SW 1271 (cell line): ENCODE results near the gene CNBP.
"Not testable (repeated sequence)": the region's sequence is repeated elsewhere in the genome, so short reads cannot be mapped to it uniquely, and the experiment has no call there.

Source experiments
- DNase-seq, 2 experiments: peaks; one replicate each; lab custom pipeline; 2025; lab: John Stamatoyannopoulos, UW

The CNBP gene

DNA sequence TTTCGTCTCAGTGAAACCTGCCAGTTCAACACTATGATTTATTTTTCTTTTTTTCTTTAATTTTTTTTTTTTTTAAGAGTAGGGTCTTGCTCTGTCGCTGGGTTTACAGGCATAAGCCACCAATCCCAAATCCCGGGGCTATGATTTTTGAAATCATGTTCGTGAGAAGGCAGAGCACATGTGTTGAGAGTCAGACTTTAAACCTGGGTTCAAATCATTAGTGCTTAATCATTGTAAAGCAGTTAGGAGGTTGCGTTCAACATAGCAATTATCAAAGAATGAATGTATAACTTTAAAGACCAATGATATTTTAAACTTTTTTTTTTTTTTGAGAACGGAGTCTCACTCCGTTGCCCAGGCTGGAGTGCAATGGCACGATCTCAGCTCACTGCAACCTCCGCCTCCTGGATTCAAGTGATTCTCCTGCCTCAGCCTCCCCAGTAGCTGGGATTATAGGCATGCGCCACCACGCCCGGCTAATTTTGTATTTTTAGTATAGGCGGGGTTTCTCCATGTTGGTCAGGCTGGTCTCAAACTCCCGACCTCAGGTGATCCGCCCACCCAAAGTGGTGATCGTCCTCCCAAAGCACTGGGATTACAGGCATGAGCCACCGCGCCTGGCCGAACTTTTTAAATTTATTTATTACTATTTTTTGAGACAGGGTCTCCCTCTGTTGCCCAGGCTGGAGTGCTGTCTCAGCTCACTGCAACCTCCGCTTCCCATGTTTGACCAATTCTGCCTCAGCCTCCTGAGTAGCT is 1.3 kb upstream of the CNBP start:
- DNase-seq: not testable (repeated sequence)

- DNase-seq: no peak
Observed at GRCh38 chr3:129184396-129184657, 631 bp upstream of the CNBP start.

DNA sequence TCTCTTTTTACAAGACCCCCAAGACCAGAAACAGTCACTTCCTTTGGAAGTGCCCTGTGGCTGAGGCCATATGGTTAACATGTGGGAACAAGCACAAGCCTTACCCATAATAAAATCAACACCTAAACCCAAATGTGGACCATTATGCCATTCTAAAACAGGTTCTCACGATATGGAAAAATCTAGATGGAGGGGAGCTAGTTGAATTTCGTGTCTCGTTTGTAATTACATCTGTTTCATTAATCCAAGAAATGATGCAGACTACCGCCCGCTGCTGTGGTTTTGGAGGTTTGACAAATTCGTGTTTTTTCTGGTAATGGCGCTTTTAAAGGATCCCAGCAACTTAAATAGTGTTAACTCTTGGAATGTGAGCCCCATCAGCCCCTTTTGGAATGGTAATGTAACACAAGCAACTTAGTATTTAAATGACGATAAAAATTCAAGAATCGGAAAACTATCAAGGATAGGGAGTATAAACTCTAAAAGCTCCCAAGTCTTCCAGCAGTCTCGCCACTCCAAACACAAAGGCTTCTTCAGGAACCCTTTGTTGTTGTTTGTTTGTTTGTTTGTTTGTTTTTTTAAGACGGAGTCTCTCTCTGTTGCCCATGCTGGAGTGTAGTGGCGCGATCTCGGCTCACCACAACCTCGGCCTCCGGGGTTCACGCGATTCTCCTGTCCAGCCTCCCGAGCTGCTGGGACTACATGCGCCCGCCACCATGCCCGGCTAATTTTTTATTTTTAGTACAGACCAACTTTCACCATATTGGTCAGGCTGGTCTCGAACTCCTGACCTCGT is 1.1 kb downstream of the CNBP start:
- DNase-seq: peak in 1 of 2 experiments; percentile 26

DNA sequence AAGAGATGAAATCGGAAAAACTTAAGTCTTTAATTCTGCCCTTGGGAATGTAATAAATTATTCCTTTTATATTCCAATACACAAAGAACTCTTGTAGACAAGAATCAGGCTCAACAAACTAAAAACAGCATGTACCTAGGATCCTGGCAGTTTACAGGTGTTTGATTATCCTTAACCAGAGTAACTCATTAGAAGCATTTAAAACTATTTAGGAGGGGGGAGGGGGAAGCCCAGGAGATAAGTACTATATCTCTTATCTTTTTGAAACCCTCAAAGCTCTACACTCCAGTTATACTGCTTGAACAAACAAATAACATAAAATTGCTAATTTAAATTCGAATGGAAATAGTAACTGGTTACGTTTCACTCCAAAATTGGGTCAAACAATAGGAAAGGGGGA is 1.9 kb downstream of the CNBP start:
- no peak for DNase-seq

- DNase-seq: no peak
Observed at GRCh38 chr3:129180461-129180860, 3.2 kb downstream of the CNBP start.

DNA sequence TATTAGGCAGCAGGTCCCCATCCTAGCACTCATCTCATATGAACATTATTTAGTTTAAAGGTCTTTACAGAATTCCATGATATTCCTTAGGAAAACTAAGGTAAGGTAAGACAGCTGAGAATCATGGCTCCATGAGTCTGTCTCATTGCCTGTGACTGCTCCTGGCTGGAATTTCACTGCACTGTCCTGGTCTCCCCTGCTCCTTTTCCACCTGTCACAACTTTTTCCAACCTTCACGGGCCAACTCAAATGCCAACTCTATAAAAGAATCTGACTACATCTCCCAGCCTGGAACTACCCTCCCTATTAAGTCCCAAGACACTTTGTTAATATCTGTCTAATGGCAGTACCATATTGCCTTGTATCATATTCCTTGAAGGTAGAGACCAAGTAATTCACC is 7.6 kb downstream of the CNBP start:
- no peak for DNase-seq

GRCh38 chr3:129173725-129174124 is 10.0 kb downstream of the CNBP start:
- DNase-seq: no peak

DNA sequence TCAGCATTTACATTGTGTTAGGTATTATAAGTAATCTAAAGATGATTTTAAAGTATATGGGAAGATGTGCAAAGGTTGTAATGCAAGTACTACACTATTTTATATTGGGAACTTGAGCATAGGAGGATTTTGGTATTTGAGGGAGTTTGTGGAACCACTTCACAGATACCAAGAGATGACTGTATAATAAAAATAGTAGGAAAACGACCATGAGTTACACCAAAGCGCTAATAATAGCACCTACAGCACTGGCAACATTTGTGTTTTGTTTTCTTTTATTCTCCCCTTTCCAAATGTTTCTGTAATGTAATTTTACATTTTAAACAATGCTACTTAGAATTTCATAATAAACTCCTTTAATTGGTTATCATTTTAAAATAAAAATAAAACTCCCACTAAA is 10.5 kb downstream of the CNBP start:
- DNase-seq: no peak

DNA sequence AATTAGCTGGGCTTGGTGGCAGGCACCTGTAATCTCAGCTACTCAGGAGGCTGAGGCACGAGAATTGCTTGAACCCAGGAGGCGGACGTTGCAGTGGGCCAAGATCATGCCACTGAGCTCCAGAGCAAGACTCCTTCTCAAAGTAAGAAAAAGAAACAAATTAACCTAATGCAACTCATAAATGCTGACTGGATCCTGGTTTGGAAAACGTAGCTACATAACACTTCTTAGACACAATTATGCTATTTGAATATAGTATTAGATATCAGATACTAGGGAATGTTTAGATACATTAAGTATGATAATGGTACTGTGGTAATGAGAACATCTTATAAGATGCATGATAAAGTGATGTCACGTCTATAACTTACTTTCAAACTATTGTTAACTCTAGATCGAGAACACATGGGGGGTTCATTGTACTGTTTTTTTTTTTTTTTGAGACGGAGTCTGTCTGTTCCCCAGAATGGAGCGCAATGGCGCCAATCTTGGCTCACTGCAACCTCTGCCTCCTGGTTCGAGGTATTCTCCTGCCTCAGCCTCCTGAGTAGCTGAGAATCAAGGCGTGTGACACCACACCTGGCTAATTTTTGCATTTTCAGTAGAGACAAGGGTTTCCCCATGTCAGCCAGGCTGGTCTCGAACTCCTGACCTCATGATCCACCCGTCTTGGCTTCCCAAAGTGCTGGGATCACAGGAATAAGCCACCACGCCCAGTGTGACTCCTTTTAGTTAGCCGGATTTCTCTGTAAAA is 16.9 kb downstream of the CNBP start:
- no peak for DNase-seq

DNA sequence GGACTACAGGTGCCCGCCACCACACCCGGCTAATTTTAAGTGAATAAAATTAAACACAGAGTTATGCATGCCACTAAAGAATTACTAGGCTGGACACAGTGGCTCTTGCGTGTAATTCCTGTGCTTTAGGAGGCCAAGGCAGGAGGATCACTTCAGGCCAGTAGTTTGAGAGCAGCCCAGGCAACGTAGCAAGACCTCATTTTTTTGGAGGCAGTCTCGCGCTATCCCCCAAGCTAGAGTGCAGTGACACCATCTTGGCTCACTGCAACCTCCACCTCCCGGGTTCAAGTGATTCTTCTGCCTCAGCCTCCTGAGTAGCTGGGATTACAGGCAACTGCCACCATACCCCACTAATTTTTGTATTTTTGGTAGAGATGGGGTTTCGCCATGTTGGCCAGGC is 18.1 kb downstream of the CNBP start:
- DNase-seq: not testable (repeated sequence)

- no peak for DNase-seq
Observed at GRCh38 chr3:129164500-129164899, 19.2 kb downstream of the CNBP start.

- DNase-seq: no peak
Observed at GRCh38 chr3:129162729-129163579, 20.7 kb downstream of the CNBP start.

DNA sequence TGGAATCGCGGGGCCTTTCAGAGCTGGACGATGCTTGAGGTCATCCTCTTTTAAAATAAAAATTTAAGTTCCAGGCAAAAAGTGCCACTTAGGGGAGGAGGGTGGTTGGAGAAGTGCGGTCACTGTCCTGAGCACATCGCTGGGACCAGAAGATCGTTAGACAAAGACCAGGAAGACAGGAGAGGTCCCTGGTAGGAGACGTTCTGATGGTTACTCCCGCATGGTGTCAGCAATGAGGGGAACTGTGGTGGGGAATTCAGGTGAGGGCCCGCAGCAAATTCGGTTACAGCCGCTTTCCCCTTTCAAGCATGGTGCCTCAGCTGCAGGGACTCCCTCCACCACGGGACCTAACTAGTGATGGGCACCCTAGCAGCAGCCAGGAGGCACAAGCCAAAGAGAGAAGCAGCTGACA is 21.8 kb downstream of the CNBP start:
- DNase-seq: no peak

DNA sequence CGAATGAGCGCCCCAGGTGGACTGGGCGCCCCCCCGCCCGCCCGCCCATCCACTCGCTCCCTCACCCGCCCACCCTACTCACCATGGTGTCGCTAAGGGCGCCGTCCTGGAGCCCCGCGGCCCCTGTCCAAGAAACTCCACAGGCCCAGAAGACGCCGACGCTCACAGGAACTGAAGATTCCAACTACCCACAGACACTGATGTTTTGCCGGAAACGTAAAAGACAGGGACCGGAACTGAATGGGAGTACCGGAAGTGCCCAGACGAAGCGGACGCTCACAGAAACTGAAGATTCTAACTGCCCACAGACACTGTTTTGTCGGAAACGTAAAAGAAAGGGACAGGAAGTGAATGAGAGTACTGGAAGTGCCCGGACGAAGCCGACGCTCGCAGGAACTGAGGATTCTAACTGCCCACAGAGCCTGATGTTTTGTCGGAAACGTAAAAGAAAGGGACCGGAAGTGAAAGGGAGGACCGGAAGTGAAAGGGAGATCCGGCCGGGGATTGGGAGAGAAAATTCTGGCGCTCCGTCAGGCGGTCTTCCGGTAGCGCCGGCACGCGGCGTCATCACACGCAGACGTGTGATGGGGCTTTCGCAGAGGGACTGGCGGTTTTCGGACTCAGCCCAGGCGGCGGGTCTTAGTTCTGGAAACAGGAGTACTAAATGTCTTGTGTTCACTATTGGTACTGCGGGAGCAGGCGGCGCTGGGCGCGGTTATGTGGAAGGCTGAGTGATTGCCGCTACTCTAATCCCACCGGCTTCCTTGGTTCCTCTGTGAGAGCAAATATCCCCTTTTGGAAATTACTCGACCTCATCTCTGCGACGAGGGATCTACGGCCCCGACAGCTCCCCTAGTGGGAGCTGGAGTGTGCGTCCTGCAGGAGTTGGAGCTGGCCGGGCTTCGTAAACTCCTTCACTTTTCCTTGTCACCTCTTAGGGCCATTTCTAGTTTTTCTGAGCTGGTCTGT is 22.5 kb downstream of the CNBP start, which contains the start of gene ISY1:
Gene ISY1 (minus strand): TSS at position 173 of the 969 bp plus-strand sequence. CDS start 88 bp downstream, at position 85.
- peak; percentile 94 to 98 for DNase-seq

DNA sequence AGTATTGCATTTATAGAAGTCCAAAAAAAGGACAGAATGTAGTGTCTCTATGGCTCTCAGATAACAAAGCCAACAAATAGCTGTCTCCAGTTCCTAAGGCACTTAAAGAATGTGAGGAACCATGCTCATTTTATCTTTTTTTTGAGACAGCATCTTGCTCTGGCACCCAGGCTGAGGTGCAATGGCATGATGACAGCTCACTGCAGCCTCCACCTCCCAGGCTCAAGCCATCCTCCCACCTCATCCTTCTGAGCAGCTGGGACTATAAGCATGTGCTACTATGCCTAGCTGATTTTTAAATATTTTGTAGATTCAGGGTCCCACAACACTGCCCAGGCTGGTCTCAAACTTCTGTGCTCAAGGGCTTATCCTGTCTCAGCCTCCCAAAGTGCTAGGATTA is 38.9 kb downstream of the CNBP start:
- no peak for DNase-seq

GRCh38 chr3:129141011-129141410 is 42.7 kb downstream of the CNBP start:
- not testable (repeated sequence) for DNase-seq

GRCh38 chr3:129139911-129140310 is 43.8 kb downstream of the CNBP start:
- no peak for DNase-seq

DNA sequence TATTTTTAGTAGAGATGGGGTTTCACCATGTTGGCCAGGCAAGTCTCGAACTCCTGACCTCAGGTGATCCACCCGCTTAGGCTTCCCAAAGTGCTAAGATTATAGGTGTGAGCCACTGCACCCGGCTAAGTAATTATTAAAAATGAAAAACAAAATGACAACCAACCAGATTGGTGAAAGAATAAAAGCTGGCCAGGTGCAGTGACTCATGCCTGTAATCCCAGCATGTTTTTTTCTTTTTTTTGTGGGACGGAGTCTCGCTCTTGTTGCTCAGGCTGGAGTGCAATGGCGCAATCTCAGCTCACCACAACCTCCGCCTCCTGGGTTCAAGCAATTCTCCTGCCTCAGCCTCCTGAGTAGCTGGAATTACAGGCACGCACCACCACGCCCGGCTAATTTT is 47.4 kb downstream of the CNBP start:
- DNase-seq: not testable (repeated sequence)

DNA sequence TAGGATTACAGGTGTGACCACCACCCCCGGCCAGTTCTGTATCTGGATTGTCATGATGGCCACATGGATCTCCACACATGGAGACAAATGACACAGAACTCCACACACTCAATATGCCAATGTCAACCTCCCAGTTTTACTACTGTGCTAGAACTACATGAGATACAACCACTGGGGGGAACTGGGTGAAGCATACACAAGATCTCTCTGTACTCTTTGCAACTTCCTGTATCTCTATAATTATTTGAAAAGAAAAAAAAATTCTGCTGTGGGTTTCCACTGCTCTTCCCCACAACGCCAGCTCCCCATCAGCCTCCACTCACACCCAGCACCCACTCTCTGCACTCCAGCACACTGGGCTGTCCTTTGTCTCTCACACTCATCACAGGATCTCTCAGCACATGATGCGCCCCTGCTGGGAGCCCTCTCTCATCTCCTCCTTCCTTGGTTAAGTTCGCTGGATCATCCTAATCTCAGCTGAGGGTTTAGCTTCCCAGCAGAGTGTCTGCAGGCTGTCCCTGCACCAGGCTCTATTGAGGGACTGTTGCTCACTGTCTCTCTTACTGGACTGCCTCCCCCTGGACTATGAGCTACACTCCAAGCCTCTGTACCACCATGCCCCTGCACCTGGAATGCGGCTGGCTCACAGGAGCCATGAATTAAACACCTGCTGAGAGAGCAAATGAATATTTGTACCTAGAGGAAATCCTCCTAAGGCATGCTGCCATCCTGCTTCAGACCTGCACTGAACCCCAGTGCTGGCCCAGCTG is 51.4 kb downstream of the CNBP start:
- no peak for DNase-seq
